RKO (cell line): ENCODE measurements around the gene FSCN2.

ENCODE experiments used
- DNase-seq: peaks from one replicate; pipeline ENCODE4 v3.0.0-alpha.2; 2016; ENCODE audit warnings: low spot score

The FSCN2 gene

DNA sequence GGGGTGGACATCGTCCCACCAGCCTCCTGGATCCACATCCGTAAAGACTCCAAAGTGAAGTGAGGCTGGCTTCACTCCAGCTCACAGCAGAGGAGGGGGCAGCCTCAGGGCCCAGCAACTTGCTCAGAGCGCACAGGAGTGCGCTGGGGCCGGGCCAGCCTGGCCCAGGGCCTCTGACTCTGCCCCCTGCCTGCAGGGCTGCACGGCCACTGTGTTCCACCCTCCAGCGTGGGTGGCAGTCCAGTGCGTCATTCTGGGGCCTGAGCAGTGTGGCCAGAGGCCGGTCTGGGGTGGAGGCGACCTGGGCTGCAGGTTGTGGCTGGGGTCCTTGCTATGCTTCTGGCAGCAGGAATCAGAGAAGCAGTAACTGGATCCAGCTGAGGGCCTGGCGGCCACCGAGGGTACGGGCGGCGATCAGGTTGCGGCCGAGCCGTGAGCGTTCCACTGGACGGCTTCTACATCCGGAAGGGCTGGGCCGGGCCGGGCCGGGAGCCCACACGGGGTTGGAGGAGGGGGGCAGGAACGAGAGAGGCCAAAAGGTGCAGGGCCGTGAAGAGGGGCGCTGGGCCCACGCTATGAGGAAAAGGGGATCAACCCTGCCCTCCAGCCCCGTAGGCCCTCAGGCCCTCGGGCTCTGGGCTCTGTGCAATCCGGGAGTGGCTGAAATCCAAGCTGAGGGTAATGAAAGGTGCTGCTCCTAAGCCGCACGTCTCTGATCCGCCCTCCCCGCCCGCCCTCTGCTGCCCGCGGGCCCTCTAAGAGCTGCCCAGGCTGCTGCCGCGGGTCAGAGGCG, at the start of gene FSCN2:
TSS of gene FSCN2 (plus strand) at position 787 of the 793 bp plus-strand sequence. CDS start 155 bp downstream, outside the sequence.
- DNase-seq: no peak

DNA sequence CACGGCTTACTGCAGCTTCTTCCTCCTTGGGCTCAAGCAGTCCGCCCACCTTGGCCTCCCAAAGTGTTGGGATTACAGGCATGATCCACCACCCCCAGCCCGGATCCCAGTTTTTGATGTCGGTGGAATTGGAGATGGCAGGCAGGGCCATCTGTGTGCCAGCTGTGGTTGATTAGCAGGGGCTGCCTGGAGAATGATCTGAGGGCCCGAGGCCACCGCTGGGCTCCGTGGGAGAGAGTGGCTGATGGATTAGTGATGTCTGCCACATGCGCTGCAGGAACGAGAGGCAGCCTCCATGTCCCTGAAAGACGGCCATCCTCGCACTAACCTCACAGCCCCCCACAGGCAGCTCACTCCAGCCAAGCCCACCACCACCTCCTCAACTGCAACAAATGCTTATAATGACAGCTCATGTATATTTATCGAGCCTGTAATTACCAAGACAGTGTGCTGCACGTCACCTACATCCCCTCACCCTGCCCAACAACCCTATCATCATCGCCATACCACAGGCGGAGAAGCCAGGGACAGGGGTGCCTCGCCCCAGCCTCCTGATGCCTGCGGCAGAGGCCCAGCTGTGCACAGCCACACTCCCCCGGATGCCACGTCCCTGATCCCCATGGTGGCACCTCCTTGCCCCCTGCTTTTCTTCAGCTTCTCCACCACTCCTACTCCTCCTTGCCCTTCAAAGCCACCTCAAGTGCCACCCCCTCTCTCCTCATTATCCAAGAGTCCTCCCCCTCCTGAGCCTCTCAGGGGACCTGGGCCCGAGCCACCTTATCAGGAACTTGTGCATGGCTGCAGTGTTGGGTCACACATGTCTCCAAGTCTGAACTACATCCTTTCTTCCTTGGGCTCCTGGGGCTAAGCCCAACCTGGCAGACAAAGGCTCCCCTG, 48.8 kb upstream of the FSCN2 start:
- no peak for DNase-seq

GRCh38 chr17:81480140-81481072, 47.8 kb upstream of the FSCN2 start:
- no peak for DNase-seq

- no peak for DNase-seq
Measured at GRCh38 chr17:81481073-81481799, 46.9 kb upstream of the FSCN2 start.

GRCh38 chr17:81481815-81482505, 46.2 kb upstream of the FSCN2 start:
- no peak for DNase-seq

DNA sequence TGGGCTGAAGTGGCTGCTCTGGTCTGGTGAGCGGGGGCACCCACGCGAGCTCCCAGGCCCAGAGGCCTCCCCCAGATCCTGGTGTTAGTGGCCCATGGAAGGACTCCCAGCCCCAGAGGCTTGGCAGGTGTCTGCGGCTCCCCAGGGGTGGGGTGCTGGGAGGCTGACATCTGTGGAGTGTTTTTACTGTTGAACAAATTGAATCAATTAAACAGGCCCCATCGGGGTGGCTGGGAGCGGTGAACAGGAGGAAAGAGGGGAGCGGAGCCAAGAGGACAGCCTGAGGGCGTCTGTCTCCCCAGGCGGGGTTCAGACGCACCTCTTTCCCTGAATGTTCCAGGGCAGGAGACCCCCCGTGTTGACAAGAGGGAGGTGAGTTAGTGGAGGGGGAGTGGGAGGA, 45.5 kb upstream of the FSCN2 start:
- no peak for DNase-seq

- DNase-seq: no peak
Measured at GRCh38 chr17:81483085-81483861, 44.9 kb upstream of the FSCN2 start.

DNA sequence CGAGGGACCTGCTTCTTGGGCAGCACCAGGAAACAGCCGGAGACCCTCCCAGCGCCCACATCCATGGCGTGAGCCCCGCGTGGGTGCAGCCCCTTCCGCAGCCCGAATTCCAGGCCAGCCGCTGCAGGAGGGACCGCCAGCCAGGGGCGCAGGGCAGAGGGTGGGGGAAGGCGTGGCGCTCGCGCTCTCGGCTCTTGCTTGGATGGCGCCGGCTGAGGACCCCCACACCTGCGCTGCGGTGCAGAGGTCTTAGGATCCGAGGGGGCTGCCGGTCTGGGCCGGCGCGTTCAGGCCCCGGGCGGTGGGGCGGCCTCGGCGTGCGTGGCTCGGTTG, 44.3 kb upstream of the FSCN2 start:
- no peak for DNase-seq

DNA sequence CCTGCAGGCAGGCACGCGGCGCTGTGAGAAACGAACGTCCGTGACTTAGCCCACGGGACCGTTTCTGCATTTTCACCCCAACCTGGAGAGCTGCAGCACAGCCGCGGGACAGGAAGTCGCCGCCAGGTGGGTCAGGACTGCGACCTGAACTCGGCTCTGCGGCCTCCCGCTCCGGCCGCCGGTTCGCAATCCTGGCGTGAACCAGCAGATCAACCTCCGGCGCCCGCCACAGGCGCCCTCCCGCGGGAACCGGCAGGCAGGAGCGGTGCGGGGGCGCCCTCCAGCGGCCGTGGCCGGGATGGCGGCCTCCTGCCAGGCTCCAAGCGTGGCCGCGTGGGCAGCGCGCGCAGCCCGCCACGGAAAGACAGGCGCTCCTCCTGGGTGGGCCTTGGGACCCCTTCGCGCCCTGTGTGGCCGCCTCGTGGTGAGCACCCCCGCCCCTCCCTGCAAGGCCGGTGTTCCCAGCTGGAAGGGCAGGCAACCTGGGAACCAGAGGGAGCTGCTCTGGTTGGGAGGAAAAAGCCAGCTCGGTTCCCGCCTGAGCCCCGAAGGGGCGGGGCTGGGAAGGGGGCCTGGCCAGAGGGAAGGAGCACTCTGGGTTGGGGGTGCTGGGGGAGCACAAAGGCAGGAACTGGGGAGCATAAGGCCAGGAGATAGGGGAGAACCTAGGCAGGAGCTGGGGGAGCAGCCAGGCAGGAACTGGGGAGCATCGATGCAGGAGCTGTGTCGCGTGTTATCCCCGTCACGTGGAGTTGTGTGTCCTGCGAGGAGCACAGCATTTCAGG, 43.8 kb upstream of the FSCN2 start:
- DNase-seq: peak; percentile 87

DNA sequence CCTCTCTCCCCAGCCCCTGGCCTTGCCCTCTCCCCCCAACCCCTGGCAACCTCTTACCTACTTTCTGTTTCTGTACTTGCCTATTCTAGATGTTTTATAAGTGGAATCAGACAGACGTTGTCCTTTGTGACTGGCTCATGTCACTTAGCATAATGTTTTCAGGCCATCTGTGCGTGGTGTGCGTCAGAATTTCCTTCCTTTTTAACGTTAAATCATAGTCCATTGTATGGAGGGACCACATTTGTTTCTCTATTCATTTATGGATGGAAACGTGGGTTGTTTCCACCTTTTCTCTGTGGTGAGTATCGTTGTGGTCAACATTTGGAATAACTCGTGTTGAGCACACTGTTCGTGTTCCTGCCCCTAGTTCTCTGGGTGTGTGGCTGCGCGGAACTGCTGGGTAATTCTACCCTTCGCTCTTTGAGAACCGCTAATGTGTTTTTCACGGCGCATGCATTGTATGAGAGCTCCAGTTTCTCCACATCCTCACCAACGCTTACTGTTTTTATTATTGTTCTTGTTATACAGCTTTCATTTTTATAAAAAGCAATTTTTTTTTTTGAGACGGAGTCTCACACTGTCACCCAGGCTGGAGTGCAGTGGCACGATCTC, 41.9 kb upstream of the FSCN2 start:
- no peak for DNase-seq

- DNase-seq: no peak
Measured at GRCh38 chr17:81487089-81487486, 41.1 kb upstream of the FSCN2 start.

DNA sequence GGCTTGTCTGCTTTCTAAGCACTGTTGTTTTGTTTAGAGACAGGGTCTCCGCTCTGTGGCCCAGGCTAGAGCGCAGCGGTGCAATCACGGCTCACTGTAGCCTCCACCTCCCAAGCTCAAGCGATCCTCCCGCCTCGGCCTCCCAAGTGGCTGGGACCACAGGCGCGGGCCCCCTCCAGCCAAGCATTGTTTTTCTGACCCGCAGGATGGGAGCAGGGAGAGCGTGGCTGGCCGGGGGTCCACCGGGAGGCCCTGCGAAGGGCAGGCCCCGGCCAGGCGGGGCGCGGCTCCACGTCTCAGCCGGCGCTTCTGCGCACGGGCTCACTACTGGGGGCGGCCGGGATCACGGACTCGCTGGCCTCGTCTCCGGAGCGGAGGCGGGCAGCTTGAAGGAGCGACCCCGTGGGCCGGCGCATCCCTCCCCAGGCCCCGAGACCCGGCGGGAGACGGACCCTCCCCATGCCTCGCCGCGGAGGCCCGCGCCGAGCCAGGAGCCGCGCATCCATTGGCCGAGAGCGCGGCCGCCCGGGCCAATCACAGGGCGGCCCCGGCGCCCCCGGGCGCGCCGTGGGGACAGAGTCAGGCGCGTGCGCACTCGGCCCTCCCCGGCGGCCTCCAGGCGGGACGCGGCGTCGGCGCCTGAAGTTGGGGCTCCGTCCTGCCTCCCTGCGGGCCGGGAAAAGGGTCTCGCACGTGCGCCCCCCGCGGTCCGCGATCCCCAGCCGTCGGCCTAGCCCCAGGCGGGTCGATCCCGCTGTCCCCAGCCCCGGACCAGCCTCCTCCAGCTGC, 40.5 kb upstream of the FSCN2 start:
- peak; percentile 81 for DNase-seq

- no peak for DNase-seq
Measured at GRCh38 chr17:81488276-81488860, 39.8 kb upstream of the FSCN2 start.

DNA sequence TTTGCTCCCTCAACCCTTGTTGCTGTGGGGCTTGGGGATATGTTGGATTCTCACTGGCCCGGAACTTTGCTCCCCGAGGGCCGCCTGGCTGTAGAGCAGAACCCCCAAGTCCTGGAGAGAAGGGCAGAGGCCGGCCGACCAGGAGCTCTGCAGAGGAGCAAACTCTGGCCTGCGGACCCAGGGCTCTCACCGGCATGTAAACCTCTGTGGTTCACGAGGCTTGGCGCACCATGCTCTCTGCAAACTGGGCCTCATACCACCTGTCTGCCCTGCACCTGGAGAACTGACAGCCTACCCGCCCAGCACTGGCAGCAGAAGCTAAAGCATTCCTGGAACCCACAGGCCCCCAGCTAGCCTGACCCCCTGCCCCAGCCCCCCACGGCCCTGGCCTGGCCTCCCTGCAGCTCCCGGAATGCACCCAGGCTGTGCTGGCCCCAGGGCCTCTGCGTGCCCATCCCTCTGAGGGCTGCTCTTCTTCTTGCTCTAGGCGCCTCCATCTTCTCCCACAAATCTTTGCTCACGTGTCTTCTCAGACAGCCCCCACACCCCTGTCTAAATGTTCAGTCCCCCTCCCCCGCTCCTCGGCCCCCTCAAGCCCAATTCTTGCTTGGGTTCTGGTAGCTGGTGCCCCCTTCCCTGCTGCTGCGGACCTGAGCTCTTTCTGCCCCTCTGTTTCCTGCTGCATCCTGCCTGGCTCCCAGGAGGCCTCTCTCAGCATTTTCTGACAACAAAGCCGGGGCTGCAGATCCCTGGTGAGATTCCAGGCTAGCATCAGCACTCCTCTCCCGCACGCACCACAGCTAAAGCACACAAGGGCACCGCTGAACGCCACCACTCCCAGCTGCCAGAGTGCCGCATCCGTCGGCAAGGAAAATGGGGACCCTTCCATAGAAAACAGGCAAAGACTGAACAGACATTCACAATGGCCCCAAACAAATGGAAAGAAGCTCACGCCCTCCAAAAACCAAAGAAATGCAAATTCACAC, 38.9 kb upstream of the FSCN2 start:
- DNase-seq: no peak

- DNase-seq: no peak
Measured at GRCh38 chr17:81489998-81490992, 37.9 kb upstream of the FSCN2 start.
